ENCODE measurements around the gene OST4. TPM values are rescaled to one million over a fixed set of nuclear protein-coding genes. Genes with fewer than 3 reads are reported as not detected.

The OST4 gene
- total RNA-seq, 1 donor from 2014 or later: 254 TPM

- H3K36me3 Mint-ChIP-seq: peaks cover 5% of the 10 kb centered on the region
- no peak for DNase-seq (ENCODE audit: low spot score in 2 of 2, unreplicated experiment in 2 of 2)
- no peak overlapping the region for H3K27ac Mint-ChIP-seq
- peaks cover 17% of the 10 kb centered on the region for H3K4me1 Mint-ChIP-seq
- H3K9me3 Mint-ChIP-seq: no peaks in the 10 kb centered on the region
- H3K27me3 Mint-ChIP-seq (ENCODE audit: low read depth): no peaks in the 10 kb centered on the region
- no peak overlapping the region for H3K4me3 Mint-ChIP-seq
- no peak for TF ChIP-seq CTCF (IDR thresholded peaks at IDR 0.05; ENCODE audit: unreplicated experiment)
Observed at GRCh38 chr2:27024812-27025211, 46.6 kb downstream of the OST4 start.

GRCh38 chr2:27024188-27024587 lies 47.3 kb downstream of the OST4 start:
- H3K27me3 Mint-ChIP-seq (ENCODE audit: low read depth): no peaks in the 10 kb centered on the region
- no peak for TF ChIP-seq CTCF (IDR thresholded peaks at IDR 0.05; ENCODE audit: unreplicated experiment)

GRCh38 chr2:27023740-27024139 lies 47.7 kb downstream of the OST4 start:
- Mint-ChIP-seq H3K4me1 (peaks cover 18% of the 10 kb centered on the region), H3K9me3 (no peaks in the 10 kb centered on the region), H3K36me3 (peaks cover 5% of the 10 kb centered on the region), H3K27ac (no peak overlapping the region), H3K27me3 (ENCODE audit: low read depth) (no peaks in the 10 kb centered on the region), H3K4me3 (no peak overlapping the region)
- DNase-seq (ENCODE audit: low spot score in 2 of 2, unreplicated experiment in 2 of 2): no peak
- TF ChIP-seq CTCF (IDR thresholded peaks at IDR 0.05; ENCODE audit: unreplicated experiment): no peak

More at GRCh38 chr2:27024188-27024587, 47.3 kb downstream of the OST4 start:
- H3K4me1 Mint-ChIP-seq: peaks cover 18% of the 10 kb centered on the region
- H3K27ac Mint-ChIP-seq: no peak overlapping the region
- no peaks in the 10 kb centered on the region for H3K9me3 Mint-ChIP-seq
- DNase-seq (ENCODE audit: low spot score in 2 of 2, unreplicated experiment in 2 of 2): no peak
- H3K36me3 Mint-ChIP-seq: peaks cover 5% of the 10 kb centered on the region
- H3K4me3 Mint-ChIP-seq: no peak overlapping the region

GRCh38 chr2:27021253-27022049 lies 50.0 kb downstream of the OST4 start:
- TF ChIP-seq CTCF (IDR thresholded peaks at IDR 0.05; ENCODE audit: unreplicated experiment): no peak
- Mint-ChIP-seq H3K27me3 (ENCODE audit: low read depth) (no peaks in the 10 kb centered on the region), H3K9me3 (no peaks in the 10 kb centered on the region), H3K4me1 (peaks cover 18% of the 10 kb centered on the region), H3K36me3 (peaks cover under 1% of the 10 kb centered on the region), H3K4me3 (no peak overlapping the region), H3K27ac (no peak overlapping the region)
- no peak for DNase-seq (ENCODE audit: low spot score in 2 of 2, unreplicated experiment in 2 of 2)

Other genes starting within 250 kb of the OST4 start
- gene DPYSL5, start 223.5 kb downstream of the OST4 start, total RNA-seq: 2.5 to 2.8 TPM (median 2.8 TPM) in 3 replicates
- gene MAPRE3, start 101.0 kb downstream of the OST4 start, total RNA-seq: 14.8 to 17.1 TPM (median 16.0 TPM) in 3 replicates
- 86.8 to 88.8 TPM (median 88.6 TPM) in 3 replicates for gene TMEM214, start 38.7 kb downstream of the OST4 start, total RNA-seq
- 40.5 to 45.0 TPM (median 43.2 TPM) in 3 replicates for gene AGBL5, start 20.0 kb downstream of the OST4 start, total RNA-seq
- gene EMILIN1, start 7.0 kb upstream of the OST4 start, total RNA-seq: 170 to 179 TPM (median 172 TPM) in 3 replicates
- gene KHK, start 15.1 kb upstream of the OST4 start, total RNA-seq: 3.3 to 4.1 TPM (median 3.6 TPM) in 3 replicates
- 1.5 to 3.0 TPM (median 1.8 TPM) in 3 replicates for gene CGREF1, start 47.5 kb upstream of the OST4 start, total RNA-seq
- 0.95 to 1.5 TPM (median 0.99 TPM) in 3 replicates for gene ABHD1, start 52.2 kb upstream of the OST4 start, total RNA-seq
- 38.9 to 42.5 TPM (median 41.6 TPM) in 3 replicates for gene PREB, start 63.0 kb upstream of the OST4 start, total RNA-seq
- gene PRR30, start 67.8 kb upstream of the OST4 start, total RNA-seq: not detected in 3 replicates
- 0.04 TPM in 1 of 3 replicates, not detected in the others for gene TCF23, start 77.3 kb upstream of the OST4 start, total RNA-seq
- 106 to 112 TPM (median 108 TPM) in 3 replicates for gene ATRAID, start 140.4 kb upstream of the OST4 start, total RNA-seq
- gene SLC5A6, start 140.6 kb upstream of the OST4 start, total RNA-seq: 67.9 to 73.2 TPM (median 70.4 TPM) in 3 replicates
- 74.4 to 82.5 TPM (median 80.5 TPM) in 3 replicates for gene CAD, start 145.7 kb upstream of the OST4 start, total RNA-seq
- gene SLC30A3, start 191.4 kb upstream of the OST4 start, total RNA-seq: 2.3 to 3.4 TPM (median 3.1 TPM) in 3 replicates
- 0.18 to 0.27 TPM in 2 of 3 replicates, not detected in the other for gene DNAJC5G, start 203.8 kb upstream of the OST4 start, total RNA-seq
- 0.18 to 0.47 TPM (median 0.18 TPM) in 3 replicates for gene TRIM54, start 210.8 kb upstream of the OST4 start, total RNA-seq
- 3.1 to 5.1 TPM (median 4.4 TPM) in 3 replicates for gene UCN, start 236.8 kb upstream of the OST4 start, total RNA-seq